ENCODE data around the gene PLEKHD1.

Gene PLEKHD1

GRCh38 chr14:69580009-69580577 lies 95.6 kb downstream of the PLEKHD1 start:
- peaks cover 62% of the 10 kb centered on the region for H3K27me3 ChIP-seq
- H3K36me3 ChIP-seq = no peaks in the 10 kb centered on the region
- TF ChIP-seq CTCF (IDR thresholded peaks at IDR 0.05) = no peak
- H3K9me3 ChIP-seq = no peaks in the 10 kb centered on the region
- H3K4me1 ChIP-seq (ENCODE audit: control insufficient read depth in 1 of 2, insufficient read depth in 1 of 2, low read depth in 1 of 2, low read length in 1 of 2) = no peaks in the 10 kb centered on the region
- H3K27ac ChIP-seq = no peak overlapping the region
- H3K4me3 ChIP-seq (ENCODE audit: low read depth in 1 of 2, low read length in 1 of 2) = no peak overlapping the region
